Endodermal cell (in vitro differentiated cells): ENCODE data around the gene MAPK8IP2. TPM values are rescaled to one million over a fixed set of nuclear protein-coding genes. Genes with fewer than 3 reads are reported as not detected.

Source experiments
- DNase-seq: peaks from one replicate; pipeline ENCODE4 v3.0.0-alpha.2; 2017
- H3K27ac ChIP-seq: 2 replicates; pipeline ENCODE4 v1.5.1; 2013; ENCODE audit warnings: mild to moderate bottlenecking, low read depth, low read length, moderate library complexity
- H3K27me3 ChIP-seq: 2 replicates; pipeline ENCODE4 v1.6.1; 2013; ENCODE audit warnings: mild to moderate bottlenecking, low read length, moderate library complexity; ENCODE audit not compliant: insufficient read depth, control insufficient read depth, poor library complexity, severe bottlenecking
- H3K36me3 ChIP-seq: 2 replicates; pipeline ENCODE4 v1.7.0; 2013; ENCODE audit warnings: mild to moderate bottlenecking, low read length, moderate library complexity; ENCODE audit not compliant: control insufficient read depth, insufficient read depth
- H3K4me1 ChIP-seq: one replicate; pipeline ENCODE4 v1.7.0; 2013; ENCODE audit warnings: low read length; ENCODE audit not compliant: control insufficient read depth, insufficient read depth
- H3K4me3 ChIP-seq: 2 replicates; pipeline ENCODE4 v1.5.1; 2013; ENCODE audit warnings: mild to moderate bottlenecking, low read length, moderate library complexity
- H3K9ac ChIP-seq: 2 replicates; pipeline ENCODE4 v1.6.1; 2013; ENCODE audit warnings: mild to moderate bottlenecking, low read length, moderate library complexity; ENCODE audit not compliant: poor library complexity, severe bottlenecking; ENCODE audit errors: extremely low read depth
- H3K9me3 ChIP-seq: 2 replicates; pipeline ENCODE4 v1.6.1; 2013; ENCODE audit warnings: mild to moderate bottlenecking, low read length, moderate library complexity; ENCODE audit not compliant: control insufficient read depth
- H3K27ac Mint-ChIP-seq: 2 replicates; pipeline ENCODE4 v1.8.0; 2020; ENCODE audit warnings: mixed read lengths
- H3K27me3 Mint-ChIP-seq: 2 replicates; pipeline ENCODE4 v1.8.0; 2021; ENCODE audit warnings: mild to moderate bottlenecking, mixed read lengths; ENCODE audit not compliant: insufficient read depth
- H3K36me3 Mint-ChIP-seq: 2 replicates; pipeline ENCODE4 v1.8.0; 2020; ENCODE audit warnings: low read depth, mixed read lengths
- H3K4me1 Mint-ChIP-seq: 2 replicates; pipeline ENCODE4 v1.8.0; 2020; ENCODE audit warnings: mixed read lengths
- H3K4me3 Mint-ChIP-seq: 2 replicates; pipeline ENCODE4 v1.8.0; 2020; ENCODE audit warnings: mild to moderate bottlenecking, moderate library complexity, mixed read lengths
- H3K9me3 Mint-ChIP-seq: 2 replicates; pipeline ENCODE4 v1.8.0; 2020; ENCODE audit warnings: mild to moderate bottlenecking, mixed read lengths
- whole genome bisulfite sequencing, 2 experiments: methylation state at CpG; one replicate each; pipeline versions ENCODE4 v1.1.5 to v1.1.7; 2013; ENCODE audit warnings: missing lambda C conversion rate in 2 of 2, mixed read lengths in 1 of 2; ENCODE audit not compliant: insufficient coverage in 1 of 2, insufficient read length in 1 of 2; 5-methylcytosine and 5-hydroxymethylcytosine counted together
- long read RNA-seq, 4 experiments: library from polyadenylated mRNA in 2 of 4; library from RNA in 1 of 4; library from capped mRNA in 1 of 4; stranded (forward) in 3 of 4; unstranded in 1 of 4; transcript quantifications; one replicate each; pipeline ENCODE4 v2.0.0, GENCODE V29; 2020 to 2021; ENCODE audit warnings: inconsistent platforms in 1 of 4
- polyA plus RNA-seq, 2 experiments: library from polyadenylated mRNA; stranded (reverse); fragments of 50-300 nt; gene quantifications; one replicate each; pipeline ENCODE4 v1.2.3, GENCODE V29; 2013
- total RNA-seq, 2 donors: library from RNA; stranded (reverse); fragmentation: NEBNext Ultra II Directional in 1 of 2; extraction: Animal tissue kit (Norgen Biotek cat#: 25700) in 1 of 2; gene quantifications; 2 replicates in 1 of 2; 3 replicates in 1 of 2; pipeline ENCODE4 v1.2.1, GENCODE V29; 2021
- TF ChIP-seq, protein P1 (sequence below): fragments of 200-600 bp; sonication (generic); conservative IDR thresholded peaks from 2 replicates; pipeline ENCODE4 v1.5.0; 2021; ENCODE audit warnings: antibody characterized with exemption, mild to moderate bottlenecking

MAPK8IP2 gene
- total RNA-seq: 1 to 10 TPM; 1.2 to 1.4 TPM
- polyA plus RNA-seq (2013, experiment 1 of 2): 8.8 TPM
- 7.0 TPM for polyA plus RNA-seq (2013, experiment 2 of 2)
- long read RNA-seq, experiment 1: 0 reads
- long read RNA-seq, experiment 2, partial matches to known transcripts: 0 of 2 reads
- long read RNA-seq, experiment 2, other reads (novel, unspliced or antisense): 0 of 2 reads
- long read RNA-seq, experiment 3: 0 reads
- long read RNA-seq, experiment 4: 0 reads

- H3K27me3 Mint-ChIP-seq: peaks cover 87% of the 10 kb centered on the region
- H3K9me3 Mint-ChIP-seq: no peaks in the 10 kb centered on the region
- peak; percentile 55 for DNase-seq
- Histone ChIP-seq H3K9me3 (no peaks in the 10 kb centered on the region), H3K9ac (no peak within 1 kb of the TSS), H3K4me3 (no peak within 1 kb of the TSS), H3K27me3 (peaks cover 85% of the 10 kb centered on the region), H3K36me3 (no peaks in the 10 kb centered on the region), H3K27ac (peak within 1 kb of the TSS; percentile 32), H3K4me1 (no peaks in the 10 kb centered on the region)
- TF ChIP-seq, protein P1, sequence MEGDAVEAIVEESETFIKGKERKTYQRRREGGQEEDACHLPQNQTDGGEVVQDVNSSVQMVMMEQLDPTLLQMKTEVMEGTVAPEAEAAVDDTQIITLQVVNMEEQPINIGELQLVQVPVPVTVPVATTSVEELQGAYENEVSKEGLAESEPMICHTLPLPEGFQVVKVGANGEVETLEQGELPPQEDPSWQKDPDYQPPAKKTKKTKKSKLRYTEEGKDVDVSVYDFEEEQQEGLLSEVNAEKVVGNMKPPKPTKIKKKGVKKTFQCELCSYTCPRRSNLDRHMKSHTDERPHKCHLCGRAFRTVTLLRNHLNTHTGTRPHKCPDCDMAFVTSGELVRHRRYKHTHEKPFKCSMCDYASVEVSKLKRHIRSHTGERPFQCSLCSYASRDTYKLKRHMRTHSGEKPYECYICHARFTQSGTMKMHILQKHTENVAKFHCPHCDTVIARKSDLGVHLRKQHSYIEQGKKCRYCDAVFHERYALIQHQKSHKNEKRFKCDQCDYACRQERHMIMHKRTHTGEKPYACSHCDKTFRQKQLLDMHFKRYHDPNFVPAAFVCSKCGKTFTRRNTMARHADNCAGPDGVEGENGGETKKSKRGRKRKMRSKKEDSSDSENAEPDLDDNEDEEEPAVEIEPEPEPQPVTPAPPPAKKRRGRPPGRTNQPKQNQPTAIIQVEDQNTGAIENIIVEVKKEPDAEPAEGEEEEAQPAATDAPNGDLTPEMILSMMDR: no peak
- H3K4me1 Mint-ChIP-seq: no peaks in the 10 kb centered on the region
- H3K36me3 Mint-ChIP-seq: no peaks in the 10 kb centered on the region
- 1% methylated on average over 58 of the region's 61 CpGs; no CpG with 5 or more reads in 1 of the 2 experiments for WGBS, 2 experiments
- peak within 1 kb of the TSS; percentile 46 for H3K4me3 Mint-ChIP-seq
- H3K27ac Mint-ChIP-seq: no peak within 1 kb of the TSS
Observed at GRCh38 chr22:50600538-50600937, at the start of gene MAPK8IP2. TSS of gene MAPK8IP2 (plus strand) at chr22:50600793. CDS start at chr22:50600819, 26 bp downstream.

DNA sequence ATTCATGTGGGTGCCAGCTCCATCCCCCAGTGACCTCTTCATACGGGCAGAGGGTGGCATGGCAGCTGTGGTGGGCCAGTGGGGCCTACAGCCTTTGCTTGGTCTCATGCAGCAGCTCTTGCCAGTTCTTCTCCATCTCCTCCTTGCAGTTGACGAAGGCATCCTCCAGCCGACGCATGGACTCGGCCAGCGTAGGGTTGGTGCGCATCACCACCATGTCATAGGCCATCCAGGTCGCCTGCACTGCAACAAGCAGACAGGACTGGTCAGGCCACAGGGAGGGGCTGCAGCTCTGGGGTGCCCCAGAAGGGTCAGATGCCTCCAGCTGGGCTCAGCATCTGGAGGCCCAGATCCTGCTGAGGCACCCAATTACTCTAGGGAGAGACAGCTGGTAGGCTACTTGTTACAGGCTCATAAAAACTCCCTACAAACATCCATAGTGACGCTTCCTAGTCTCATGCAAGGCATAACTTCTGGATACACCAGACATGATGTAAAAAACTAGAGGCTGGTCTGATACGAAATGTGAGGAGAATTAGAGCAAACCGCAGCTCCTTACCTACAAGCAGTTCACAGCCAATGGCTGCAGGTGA is 49.3 kb upstream of the MAPK8IP2 start:
- H3K4me1 Mint-ChIP-seq: peaks cover 3% of the 10 kb centered on the region
- WGBS, 2 experiments: 93 to 94% methylated on average over 5 to 11 of the region's 11 CpGs
- DNase-seq: no peak
- H3K27ac ChIP-seq: no peak overlapping the region
- H3K4me1 ChIP-seq: no peaks in the 10 kb centered on the region
- H3K9me3 Mint-ChIP-seq: no peaks in the 10 kb centered on the region
- no peak overlapping the region for H3K4me3 Mint-ChIP-seq
- no peaks in the 10 kb centered on the region for H3K9me3 ChIP-seq
- H3K27me3 ChIP-seq: no peaks in the 10 kb centered on the region
- TF ChIP-seq, protein P1: no peak
- no peak overlapping the region for H3K4me3 ChIP-seq
- H3K27me3 Mint-ChIP-seq: peaks cover 4% of the 10 kb centered on the region
- no peaks in the 10 kb centered on the region for H3K36me3 Mint-ChIP-seq
- no peak overlapping the region for H3K27ac Mint-ChIP-seq
- no peak overlapping the region for H3K9ac ChIP-seq
- no peaks in the 10 kb centered on the region for H3K36me3 ChIP-seq

GRCh38 chr22:50553310-50553709 is 47.3 kb upstream of the MAPK8IP2 start:
- WGBS, 2 experiments: 88 to 95% methylated on average over 8 of the region's 8 CpGs
- H3K4me1 Mint-ChIP-seq: peaks cover 3% of the 10 kb centered on the region

More at GRCh38 chr22:50553310-50553709, 47.3 kb upstream of the MAPK8IP2 start:
- no peak overlapping the region for H3K4me3 Mint-ChIP-seq
- no peak overlapping the region for H3K4me3 ChIP-seq
- H3K9me3 Mint-ChIP-seq: no peaks in the 10 kb centered on the region
- H3K36me3 Mint-ChIP-seq: no peaks in the 10 kb centered on the region
- TF ChIP-seq, protein P1: no peak
- no peak overlapping the region for H3K9ac ChIP-seq
- no peaks in the 10 kb centered on the region for H3K36me3 ChIP-seq
- no peak overlapping the region for H3K27ac Mint-ChIP-seq
- DNase-seq: no peak
- no peak overlapping the region for H3K27ac ChIP-seq
- no peaks in the 10 kb centered on the region for H3K9me3 ChIP-seq
- H3K27me3 Mint-ChIP-seq: peaks cover 5% of the 10 kb centered on the region
- H3K4me1 ChIP-seq: no peaks in the 10 kb centered on the region
- peaks cover under 1% of the 10 kb centered on the region for H3K27me3 ChIP-seq
